Right renal cortex interstitium (tissue), 3 donors: ENCODE data around the gene TEK. TPM values are rescaled to one million over a fixed set of nuclear protein-coding genes. Genes with fewer than 3 reads are reported as not detected.

Experiments used
- DNase-seq, 3 donors: peaks; one replicate each; pipeline ENCODE4 v3.0.0-alpha.2; 2013; ENCODE audit warnings: low read depth in 3 of 3, low spot score in 2 of 3
- polyA plus RNA-seq, 3 donors: library from polyadenylated mRNA; unstranded; fragments of 120-200 nt; gene quantifications; one replicate each; pipeline ENCODE4 v1.2.1, GENCODE V29; 2013; ENCODE audit not compliant: insufficient read length in 3 of 3

Gene TEK
- polyA plus RNA-seq, 3 donors: 44.9 to 49.7 (median 49.2) TPM

DNA sequence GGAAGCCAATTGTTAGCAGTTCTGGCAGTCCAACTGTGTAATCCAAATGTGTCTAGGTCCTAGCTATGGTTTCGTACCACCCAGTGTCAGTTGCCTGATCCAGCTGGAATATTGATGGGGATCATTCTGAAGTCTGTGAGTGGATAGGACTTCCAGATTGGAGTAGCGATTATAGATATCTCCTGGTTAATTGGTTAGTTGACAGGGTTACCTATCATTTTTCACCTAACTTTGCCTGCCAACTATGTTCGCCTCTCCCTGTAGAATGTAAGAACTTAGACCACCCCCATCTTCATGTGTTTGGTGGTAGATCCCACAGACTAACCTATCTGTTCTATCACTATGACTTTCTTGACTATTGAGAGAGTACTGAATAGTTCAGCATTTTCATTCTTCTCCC, 59.9 kb downstream of the TEK start:
- no peak for DNase-seq

DNA sequence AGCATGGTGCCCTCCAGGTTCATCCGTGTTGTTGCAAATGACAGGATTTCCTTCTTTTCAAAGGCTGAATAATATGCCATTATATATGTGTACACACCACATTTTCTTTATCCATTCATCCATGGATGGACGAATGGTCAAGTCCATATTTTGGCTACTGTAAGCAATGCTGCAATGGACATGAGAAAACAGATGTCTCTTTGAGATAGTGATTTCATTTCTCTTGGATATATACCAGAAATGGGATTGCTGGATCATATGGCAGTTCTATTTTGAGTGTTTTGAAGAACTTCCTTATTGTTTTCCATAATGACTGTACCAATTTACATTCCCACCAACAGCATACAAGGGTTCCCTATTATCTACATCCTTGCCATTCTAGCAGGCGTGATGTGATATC, 67.9 kb downstream of the TEK start:
- no peak for DNase-seq

DNA sequence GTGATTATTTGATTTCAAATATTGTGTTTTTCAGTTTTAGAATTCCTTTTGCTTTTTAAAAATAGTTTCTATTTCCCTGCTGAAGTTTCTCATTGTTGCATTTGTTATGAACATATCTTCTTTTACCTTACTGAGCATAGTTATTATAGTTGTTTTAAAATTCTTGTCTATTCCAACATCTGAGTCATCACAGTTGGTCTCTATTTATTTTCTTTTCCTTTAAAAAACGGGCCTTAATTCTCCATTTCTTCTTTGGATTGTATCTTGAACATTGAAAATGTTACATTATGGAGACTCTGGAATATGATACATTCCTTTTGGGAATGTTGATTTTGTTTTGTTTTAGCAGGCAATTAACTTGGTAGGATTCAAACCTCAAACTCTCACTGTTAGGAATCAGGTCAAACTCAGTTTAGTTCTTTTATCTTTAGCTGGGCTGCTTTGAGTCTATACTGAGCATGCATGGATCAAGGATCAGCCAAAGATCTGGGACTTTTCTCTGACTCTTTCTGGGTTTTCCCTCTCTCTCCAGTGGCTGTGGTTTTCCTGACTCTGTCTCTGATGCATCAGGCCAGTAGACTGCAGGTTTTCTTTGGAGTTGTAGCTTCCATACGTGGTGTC, 70.3 kb downstream of the TEK start:
- DNase-seq: no peak

DNA sequence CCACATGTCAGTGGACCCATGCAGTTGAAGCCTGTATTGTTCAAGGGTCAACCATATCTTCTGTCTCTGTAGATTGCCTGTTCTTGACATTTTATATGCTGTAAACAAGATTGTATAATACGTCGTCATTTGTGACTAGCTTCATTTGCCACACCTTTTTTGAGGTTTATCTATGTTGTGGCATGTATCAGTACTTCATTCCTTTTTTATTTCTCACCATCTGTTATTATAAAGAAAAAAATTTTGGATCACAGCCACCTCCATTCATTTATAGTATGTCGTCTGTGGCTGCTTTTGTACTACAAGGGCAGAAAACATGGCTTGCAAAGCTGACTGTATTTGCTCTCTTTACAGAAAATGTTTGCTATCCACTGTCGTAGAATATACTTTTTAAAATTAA, 72.4 kb downstream of the TEK start:
- DNase-seq: no peak

DNA sequence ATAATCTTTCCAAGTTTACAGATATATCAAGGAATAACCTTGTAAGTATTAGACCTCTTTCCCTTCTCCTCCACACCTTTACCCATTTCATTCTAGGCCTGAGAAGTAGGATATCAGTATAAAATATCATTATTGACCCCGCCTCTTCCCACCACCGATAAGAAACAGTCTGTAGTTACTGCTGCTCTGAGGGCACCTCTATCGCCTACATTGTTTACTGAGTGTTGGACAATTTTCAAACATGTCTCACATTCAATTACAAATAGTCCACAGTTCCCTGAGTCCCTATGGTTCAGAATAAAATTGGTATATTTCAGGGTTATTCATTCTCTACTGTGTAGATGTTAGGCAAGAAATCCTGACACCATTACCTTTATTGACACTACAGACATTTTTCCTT, 73.4 kb downstream of the TEK start:
- DNase-seq: no peak

DNA sequence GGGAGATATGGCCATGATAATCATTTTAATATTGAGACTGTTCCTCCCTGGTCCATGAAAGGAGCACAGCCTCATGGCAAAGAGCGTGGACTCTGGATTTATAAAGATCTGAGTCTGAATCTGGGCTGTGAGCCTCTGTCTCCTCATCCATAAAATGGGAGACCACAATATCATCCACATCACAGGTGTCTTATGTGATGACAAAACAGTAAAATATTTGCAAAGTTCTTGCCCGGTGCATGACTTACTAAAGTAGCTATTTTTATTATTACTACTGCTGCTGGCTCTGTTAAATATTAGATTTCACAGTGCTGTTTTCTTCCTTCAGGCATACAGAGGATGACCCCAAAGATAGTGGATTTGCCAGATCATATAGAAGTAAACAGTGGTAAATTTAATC, 74.1 kb downstream of the TEK start:
- no peak for DNase-seq

DNA sequence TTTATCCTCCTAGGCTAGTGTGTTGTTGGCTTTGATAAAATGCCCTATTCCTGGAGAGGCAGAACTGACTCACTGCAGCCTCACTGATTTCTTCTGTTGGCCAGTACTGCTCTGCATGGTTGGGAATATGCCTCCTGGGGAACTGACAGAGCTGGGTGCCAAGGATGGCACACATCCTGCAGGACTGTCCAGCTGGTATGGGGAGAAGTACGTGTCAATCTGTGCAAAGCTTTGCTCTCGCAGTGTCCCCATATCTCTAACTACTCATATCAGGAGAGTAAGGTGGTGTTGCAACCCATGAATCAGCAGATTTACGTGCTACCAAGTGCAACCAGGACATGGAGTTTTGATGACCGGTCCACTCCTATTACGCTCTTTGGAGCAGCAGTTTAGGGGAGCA, 74.7 kb downstream of the TEK start:
- no peak for DNase-seq

DNA sequence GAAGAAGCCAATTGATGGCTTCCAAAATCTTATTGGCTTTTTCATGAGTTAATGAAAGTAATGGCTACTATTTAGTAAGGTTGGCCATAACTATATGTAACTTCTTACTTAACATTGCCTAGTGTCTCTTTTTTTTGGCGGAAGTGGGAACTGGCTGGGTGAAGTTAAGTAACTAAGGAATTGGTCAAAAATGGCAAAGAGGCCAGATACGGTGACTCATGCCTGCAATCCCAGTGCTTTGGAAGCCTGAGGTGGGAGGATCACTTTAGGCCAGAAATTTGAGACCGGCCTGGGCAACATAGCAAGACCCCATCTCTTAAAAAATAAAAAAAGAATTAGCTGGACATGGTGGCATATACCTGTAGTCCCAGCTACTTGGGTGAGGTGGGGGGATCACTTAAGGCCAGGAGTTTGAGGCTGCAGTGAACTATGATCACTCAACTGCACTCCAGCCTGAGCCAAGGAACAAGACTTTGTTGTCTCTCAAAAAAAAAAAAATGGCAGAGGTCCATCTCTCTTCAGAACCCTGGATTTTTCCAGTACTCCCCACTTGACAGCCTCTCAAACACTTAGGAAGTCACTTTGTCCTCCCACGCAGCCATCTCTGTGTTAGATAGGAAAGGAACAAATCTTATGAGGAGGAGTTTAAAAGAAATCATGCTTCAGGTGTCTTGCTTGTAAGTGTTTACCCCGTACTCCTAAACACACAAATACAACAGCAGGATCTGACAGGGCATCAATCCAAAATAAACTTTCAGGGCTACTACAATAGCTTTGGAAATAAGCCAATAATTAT, 75.7 kb downstream of the TEK start:
- DNase-seq: no peak

DNA sequence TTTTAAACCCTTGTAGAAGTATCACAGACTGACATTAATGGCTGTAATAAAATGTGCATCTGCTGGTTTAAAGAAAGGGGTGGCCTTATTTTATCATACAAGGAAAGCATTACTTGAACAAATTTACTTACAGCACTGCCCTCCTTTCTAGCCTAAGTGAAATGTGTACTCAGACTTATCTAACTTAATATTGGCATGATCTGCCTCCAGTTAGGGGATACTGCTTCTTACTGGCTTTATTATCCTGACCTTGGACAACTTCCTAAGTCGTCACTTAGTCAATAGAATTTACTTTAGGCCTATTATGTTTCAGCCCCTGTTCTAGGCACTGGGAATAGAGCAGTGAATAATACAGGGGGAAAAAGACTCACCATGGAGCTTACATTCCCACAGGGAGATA, 79.4 kb downstream of the TEK start:
- DNase-seq: no peak

DNA sequence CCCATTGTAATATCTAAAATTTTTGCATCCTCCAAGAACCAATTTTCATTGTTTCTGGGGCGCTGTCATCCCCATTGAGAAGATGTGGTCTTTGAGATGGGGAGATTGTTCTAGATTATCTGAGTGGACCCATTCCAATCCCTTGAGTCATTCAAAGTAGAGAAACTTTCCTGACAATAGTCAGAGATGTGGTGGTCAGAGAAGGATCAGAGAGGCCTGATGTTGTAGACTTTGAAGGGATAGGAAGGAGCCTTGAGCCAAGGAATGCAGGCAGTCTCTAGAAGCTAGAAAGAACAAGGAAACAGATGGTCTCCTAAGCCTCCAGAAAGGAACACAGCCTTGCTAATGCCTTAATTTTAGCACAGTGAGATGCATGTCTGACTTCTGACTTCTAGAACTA, 80.4 kb downstream of the TEK start:
- no peak for DNase-seq

DNA sequence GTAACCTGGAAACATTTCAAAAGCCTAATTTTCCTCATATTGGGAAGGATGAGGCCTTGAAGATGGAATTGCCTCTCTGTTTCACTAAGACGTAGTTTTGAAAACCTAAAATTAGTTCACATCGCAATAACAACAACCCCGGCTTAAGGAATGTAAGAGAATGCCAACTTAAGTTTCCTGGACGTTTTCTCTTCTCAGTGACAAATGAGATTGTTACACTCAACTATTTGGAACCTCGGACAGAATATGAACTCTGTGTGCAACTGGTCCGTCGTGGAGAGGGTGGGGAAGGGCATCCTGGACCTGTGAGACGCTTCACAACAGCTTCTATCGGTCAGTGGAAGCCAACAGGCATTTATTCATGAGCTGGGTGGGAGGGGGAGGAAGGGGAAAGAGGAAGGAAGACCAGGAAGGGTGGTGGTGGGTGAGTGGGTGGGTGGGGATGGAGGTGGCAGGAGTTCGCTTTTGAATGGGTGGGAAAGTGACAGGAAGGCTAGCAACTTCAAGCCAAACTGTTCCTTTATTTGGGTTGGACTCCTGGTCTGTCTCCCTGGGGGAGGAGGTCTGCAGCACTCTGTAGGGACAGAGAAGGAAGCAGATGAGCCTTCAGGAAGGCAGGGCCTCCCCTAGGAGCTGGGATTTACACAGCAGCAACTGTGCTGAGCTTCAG, 83.4 kb downstream of the TEK start:
- DNase-seq: no peak

DNA sequence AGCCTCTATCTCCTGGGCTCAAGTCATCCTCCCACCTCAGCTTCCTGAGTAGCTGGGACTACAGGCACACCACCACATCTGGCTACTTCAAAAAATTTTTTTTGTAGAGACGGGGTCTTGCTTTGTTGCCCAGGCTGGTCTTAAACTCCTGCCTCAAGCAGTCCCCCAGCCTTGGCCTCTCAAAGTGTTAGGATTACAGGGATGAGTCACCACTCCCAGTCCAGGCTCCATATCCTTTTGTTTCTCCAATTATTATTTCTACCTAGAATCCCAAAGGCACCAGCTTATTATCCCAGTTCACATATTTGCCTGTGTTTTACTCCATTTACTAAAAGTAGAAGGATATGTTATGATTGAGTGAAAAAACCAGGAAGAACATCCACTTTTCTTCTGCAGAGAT, 84.9 kb downstream of the TEK start:
- DNase-seq: no peak

DNA sequence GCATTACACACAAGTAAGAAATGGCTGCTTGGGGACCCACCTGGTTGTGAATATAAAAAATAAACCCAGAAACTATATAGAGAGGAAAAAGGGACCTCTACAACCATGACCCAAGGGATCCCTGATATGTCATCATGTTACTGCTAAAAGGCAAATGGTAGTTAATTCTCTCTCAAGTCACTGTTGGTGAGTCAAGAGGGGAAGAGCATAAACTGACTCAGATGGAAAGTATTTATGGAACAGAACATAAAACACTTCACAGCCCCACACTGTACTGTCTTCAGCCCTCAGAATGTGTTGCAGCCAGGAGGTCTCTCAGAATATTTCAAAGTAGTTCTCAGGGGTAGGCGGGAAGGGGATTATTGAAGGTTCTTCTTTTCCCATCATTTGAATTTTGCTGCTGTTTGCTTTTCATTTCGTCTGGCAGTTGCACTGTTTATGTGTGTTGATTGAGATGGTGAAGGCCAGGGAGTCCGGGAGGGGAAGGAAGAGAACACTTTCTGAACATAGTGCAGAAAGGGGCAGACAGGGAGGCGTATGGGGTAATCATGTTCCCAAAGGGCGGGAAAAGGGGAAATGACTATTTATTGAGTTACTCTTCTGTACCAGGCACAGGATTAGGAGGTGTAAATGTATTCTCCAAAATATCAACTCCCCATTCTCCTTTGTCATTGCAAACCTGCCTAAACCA, 85.5 kb downstream of the TEK start:
- no peak for DNase-seq

DNA sequence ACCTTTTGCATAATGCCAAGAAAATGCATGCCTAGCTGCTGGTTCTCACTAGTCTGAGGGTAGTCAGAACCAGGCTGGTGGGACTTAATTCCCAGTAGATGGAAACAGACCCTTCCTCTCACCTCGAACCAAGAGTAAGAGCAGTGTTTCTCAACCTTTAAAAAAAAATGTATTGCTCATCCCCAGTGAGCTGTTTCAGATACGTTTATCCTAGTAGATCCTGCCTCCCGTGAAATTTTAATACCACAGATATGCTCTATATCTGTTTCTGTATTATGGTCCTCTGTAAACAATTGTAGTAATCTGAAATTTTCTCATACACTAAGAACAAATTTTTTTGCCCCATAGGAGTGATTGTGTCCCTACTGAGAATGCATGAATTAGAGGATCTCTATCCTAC, 86.2 kb downstream of the TEK start:
- DNase-seq: no peak

DNA sequence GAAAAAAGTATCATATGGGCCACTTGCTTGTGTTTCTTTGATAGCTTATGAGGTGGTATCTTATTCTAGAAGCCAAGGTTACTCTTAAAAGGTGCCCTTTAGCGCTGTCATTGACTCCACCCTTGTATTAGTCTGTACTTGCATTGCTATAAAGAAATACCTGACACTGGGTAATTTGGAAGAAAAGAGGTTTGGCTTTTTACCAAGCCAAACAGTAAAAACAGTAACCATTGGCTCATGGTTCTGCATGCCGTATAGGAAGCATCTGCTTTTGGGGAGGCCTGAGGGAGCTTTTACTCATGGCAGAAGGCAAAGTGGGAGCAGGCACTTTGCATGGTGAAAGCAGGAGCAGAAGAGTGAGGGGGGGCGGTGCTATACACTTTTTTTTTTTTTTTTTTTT, 87.4 kb downstream of the TEK start:
- no peak for DNase-seq

DNA sequence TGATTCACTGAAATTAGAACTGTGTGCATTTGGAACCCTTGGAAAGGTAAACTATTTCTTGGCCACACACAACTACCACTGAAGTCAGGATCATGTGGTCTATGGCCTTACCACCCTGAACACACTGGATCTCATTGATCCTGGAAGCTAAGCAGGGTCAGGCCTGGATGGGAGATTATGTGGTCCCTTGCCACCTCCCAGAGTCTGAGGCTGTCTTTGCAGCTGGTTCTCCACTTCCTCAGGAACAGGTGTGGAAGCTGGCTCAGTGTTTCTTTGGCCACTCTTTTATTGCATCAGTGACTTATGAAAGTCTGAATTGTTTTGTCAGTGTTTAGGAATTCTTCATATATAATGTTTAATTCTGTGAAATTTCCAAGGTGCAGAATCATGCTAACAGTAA, 89.2 kb downstream of the TEK start:
- DNase-seq: no peak

DNA sequence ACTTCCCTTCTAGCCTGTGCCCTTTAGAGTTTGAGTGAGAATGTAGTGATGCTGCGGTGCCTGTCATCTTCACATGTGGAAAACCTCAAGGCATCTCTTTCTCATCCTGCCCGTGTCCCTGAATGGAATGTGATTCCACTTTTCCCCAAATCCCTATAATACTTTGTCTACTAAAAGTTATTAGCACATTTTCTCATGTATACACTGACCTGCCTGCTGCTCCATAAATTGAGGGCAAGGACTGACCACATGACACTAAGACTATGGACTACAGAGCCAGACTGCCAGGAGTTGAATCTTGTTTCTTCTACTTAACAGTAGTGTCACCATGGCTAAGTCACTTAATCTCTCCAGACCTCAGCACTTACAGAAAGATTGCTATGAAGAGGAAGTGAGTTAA, 93.0 kb downstream of the TEK start:
- no peak for DNase-seq

DNA sequence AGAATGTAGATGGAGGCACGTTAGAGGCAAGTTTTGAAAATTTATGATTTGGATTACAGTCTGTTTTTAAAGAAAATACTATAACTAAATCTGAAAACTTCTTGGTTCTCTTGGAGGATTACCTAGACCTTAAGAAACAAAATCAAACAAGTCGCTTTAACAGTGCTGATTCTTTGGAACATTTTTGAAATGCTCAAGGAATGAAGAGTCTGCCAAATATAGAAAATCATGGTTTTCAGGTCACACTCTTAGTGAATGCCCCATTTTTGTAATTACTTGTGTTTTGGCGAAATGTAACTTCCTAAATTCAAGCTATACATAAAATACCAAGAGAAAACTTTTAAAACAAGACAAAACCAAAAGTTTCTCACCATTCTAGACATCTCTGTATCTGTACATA, 94.8 kb downstream of the TEK start:
- no peak for DNase-seq

DNA sequence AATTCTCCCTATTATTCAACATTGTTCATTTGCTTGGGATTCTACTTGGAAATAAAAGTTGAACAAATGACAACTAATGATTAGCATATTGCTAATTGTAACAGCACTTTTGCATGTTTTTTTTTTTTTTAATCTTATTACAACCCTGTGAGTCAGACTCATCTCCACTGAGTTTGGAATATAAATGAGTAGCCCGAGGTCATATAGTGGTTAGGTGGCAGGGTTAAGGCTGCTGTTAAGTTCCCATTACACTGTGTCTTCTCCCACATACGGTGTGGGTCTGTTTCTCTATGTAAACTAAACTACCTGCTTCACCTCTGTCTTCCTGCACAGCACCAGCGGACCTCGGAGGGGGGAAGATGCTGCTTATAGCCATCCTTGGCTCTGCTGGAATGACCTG, 95.6 kb downstream of the TEK start:
- DNase-seq: no peak

DNA sequence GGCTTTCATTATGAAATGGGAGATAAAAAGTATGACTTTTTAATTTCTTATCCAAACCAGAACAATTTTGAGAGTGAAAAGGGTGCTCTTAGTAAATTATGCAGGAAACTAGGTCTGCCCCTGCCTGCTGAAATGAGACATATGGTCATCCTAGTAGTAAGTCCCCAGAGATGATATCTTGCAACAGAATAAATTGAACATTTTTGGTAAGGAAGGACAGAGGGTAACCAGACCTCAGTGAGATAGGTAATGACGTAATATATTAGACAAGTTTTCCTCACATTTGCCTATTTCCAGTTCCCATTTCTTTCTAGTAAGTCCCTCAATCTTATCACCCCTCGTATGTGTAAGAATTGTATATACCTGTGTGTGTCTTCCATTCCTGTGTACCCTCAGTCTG, 96.2 kb downstream of the TEK start:
- no peak for DNase-seq

DNA sequence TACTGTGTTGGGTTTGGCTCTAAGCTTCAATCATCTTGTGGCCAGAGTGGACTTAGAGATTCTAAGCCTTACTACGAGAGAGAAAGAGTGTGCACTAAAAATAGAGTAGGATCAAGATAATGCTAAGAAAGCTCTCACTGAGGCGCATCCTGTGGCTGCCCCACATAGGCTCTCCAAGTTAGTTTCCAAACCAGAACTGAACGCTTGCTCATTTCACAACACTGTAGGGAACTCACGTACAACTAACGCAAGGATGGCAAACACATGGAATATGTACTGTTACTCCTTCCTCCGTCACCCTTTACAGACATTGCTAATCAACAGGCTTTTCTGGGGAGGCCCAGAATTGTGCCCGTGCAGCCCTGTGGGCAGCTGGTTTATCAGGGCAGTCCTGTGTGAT, 97.0 kb downstream of the TEK start:
- DNase-seq: no peak

DNA sequence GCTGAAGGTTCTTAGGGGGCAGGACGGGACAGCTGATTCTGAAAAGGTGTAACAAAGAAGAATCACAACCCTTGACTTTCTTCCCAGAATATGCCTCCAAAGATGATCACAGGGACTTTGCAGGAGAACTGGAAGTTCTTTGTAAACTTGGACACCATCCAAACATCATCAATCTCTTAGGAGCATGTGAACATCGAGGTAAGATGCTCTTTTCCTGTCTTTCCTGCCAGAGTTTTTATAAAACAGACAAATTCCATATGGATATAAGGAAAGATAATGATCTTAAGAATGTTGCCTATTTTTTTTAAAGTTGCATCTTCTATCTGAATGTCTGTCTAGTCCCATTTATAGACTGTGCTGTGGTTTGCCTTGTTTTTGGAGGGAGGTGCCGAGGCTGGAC, 100.0 kb downstream of the TEK start:
- DNase-seq: no peak
